IPS-20b (cell line): ENCODE data around the gene PARVG.

ENCODE experiments used
- H3K27ac ChIP-seq: one replicate; pipeline ENCODE4 v1.5.1; 2013; ENCODE audit warnings: low read length
- H3K27me3 ChIP-seq: 2 replicates; pipeline ENCODE4 v1.6.1; 2013; ENCODE audit warnings: mild to moderate bottlenecking, low read length, inconsistent platforms; ENCODE audit not compliant: insufficient read depth
- H3K36me3 ChIP-seq: 2 replicates; pipeline ENCODE4 v1.6.1; 2013; ENCODE audit warnings: low read depth, mild to moderate bottlenecking, inconsistent platforms, low read length, moderate library complexity; ENCODE audit not compliant: insufficient read depth
- H3K4me1 ChIP-seq: 2 replicates; pipeline ENCODE4 v1.6.1; 2013; ENCODE audit warnings: mild to moderate bottlenecking, control low read depth, inconsistent platforms, low read length, moderate library complexity; ENCODE audit not compliant: insufficient read depth
- H3K4me3 ChIP-seq: 2 replicates; pipeline ENCODE4 v1.5.1; 2013; ENCODE audit warnings: mild to moderate bottlenecking, low read length, inconsistent platforms
- H3K9ac ChIP-seq: 2 replicates; pipeline ENCODE4 v1.6.1; 2013; ENCODE audit warnings: low read depth, mild to moderate bottlenecking, inconsistent platforms, low read length, moderate library complexity
- H3K9me3 ChIP-seq: 2 replicates; pipeline ENCODE4 v1.6.1; 2013; ENCODE audit warnings: mild to moderate bottlenecking, low read depth, low read length, inconsistent platforms; ENCODE audit not compliant: insufficient read depth

Gene PARVG

GRCh38 chr22:44191036-44191454 is 10.3 kb downstream of the PARVG start:
- no peaks in the 10 kb centered on the region for H3K9me3 ChIP-seq
- H3K27me3 ChIP-seq, result no peaks in the 10 kb centered on the region; the same call in 1 of the 2 replicates
- H3K36me3 ChIP-seq, result no peaks in the 10 kb centered on the region
- no peaks in the 10 kb centered on the region for H3K4me1 ChIP-seq
- H3K9ac ChIP-seq, result no peak overlapping the region
- no peak overlapping the region for H3K27ac ChIP-seq
- H3K4me3 ChIP-seq, result no peak overlapping the region

- no peak overlapping the region for H3K4me3 ChIP-seq
- H3K27ac ChIP-seq, result no peak overlapping the region
- no peaks in the 10 kb centered on the region for H3K4me1 ChIP-seq
- no peaks in the 10 kb centered on the region for H3K9me3 ChIP-seq
- no peaks in the 10 kb centered on the region; the same call in 1 of the 2 replicates for H3K27me3 ChIP-seq
- no peaks in the 10 kb centered on the region for H3K36me3 ChIP-seq
- H3K9ac ChIP-seq, result no peak overlapping the region
Measured at GRCh38 chr22:44192098-44192815, 11.5 kb downstream of the PARVG start.

- H3K9ac ChIP-seq, result no peak overlapping the region
- no peaks in the 10 kb centered on the region; the same call in 1 of the 2 replicates for H3K27me3 ChIP-seq
- no peaks in the 10 kb centered on the region for H3K4me1 ChIP-seq
- H3K36me3 ChIP-seq, result no peaks in the 10 kb centered on the region
- H3K9me3 ChIP-seq, result no peaks in the 10 kb centered on the region
- no peak overlapping the region for H3K27ac ChIP-seq
- no peak overlapping the region for H3K4me3 ChIP-seq
Measured at GRCh38 chr22:44192816-44193534, 12.2 kb downstream of the PARVG start.

GRCh38 chr22:44193535-44193891 is 12.8 kb downstream of the PARVG start:
- no peak overlapping the region for H3K27ac ChIP-seq
- H3K4me1 ChIP-seq, result no peaks in the 10 kb centered on the region
- no peak overlapping the region for H3K4me3 ChIP-seq

GRCh38 chr22:44194569-44194968 is 13.8 kb downstream of the PARVG start:
- no peaks in the 10 kb centered on the region for H3K36me3 ChIP-seq
- H3K9ac ChIP-seq, result no peak overlapping the region
- H3K4me3 ChIP-seq, result no peak overlapping the region
- H3K27ac ChIP-seq, result no peak overlapping the region
- no peaks in the 10 kb centered on the region for H3K9me3 ChIP-seq
- no peaks in the 10 kb centered on the region; the same call in 1 of the 2 replicates for H3K27me3 ChIP-seq
- H3K4me1 ChIP-seq, result no peaks in the 10 kb centered on the region

More at GRCh38 chr22:44193535-44193891, 12.8 kb downstream of the PARVG start:
- Histone ChIP-seq H3K9ac (no peak overlapping the region), H3K9me3 (no peaks in the 10 kb centered on the region), H3K27me3 (no peaks in the 10 kb centered on the region; the same call in 1 of the 2 replicates), H3K36me3 (no peaks in the 10 kb centered on the region)

- no peaks in the 10 kb centered on the region for H3K36me3 ChIP-seq
- no peaks in the 10 kb centered on the region for H3K4me1 ChIP-seq
- no peak overlapping the region for H3K27ac ChIP-seq
- H3K9me3 ChIP-seq, result no peaks in the 10 kb centered on the region
- no peaks in the 10 kb centered on the region; the same call in 1 of the 2 replicates for H3K27me3 ChIP-seq
- H3K9ac ChIP-seq, result no peak overlapping the region
- H3K4me3 ChIP-seq, result no peak overlapping the region
Measured at GRCh38 chr22:44195189-44195871, 14.6 kb downstream of the PARVG start.

- H3K4me1 ChIP-seq, result no peaks in the 10 kb centered on the region
Measured at GRCh38 chr22:44196241-44196640, 15.5 kb downstream of the PARVG start.

GRCh38 chr22:44196731-44197131 is 16.0 kb downstream of the PARVG start:
- H3K9ac ChIP-seq, result no peak overlapping the region
- H3K4me3 ChIP-seq, result no peak overlapping the region
- no peaks in the 10 kb centered on the region; the same call in 1 of the 2 replicates for H3K27me3 ChIP-seq
- H3K4me1 ChIP-seq, result no peaks in the 10 kb centered on the region
- H3K36me3 ChIP-seq, result no peaks in the 10 kb centered on the region
- H3K9me3 ChIP-seq, result no peaks in the 10 kb centered on the region
- H3K27ac ChIP-seq, result no peak overlapping the region

More at GRCh38 chr22:44196241-44196640, 15.5 kb downstream of the PARVG start:
- Histone ChIP-seq H3K36me3 (no peaks in the 10 kb centered on the region), H3K9ac (no peak overlapping the region), H3K4me3 (no peak overlapping the region), H3K27me3 (no peaks in the 10 kb centered on the region; the same call in 1 of the 2 replicates), H3K27ac (no peak overlapping the region), H3K9me3 (no peaks in the 10 kb centered on the region)

- no peak overlapping the region for H3K4me3 ChIP-seq
- no peaks in the 10 kb centered on the region for H3K9me3 ChIP-seq
- no peaks in the 10 kb centered on the region; the same call in 1 of the 2 replicates for H3K27me3 ChIP-seq
- no peaks in the 10 kb centered on the region for H3K4me1 ChIP-seq
- no peak overlapping the region for H3K27ac ChIP-seq
- H3K9ac ChIP-seq, result no peak overlapping the region
- no peaks in the 10 kb centered on the region for H3K36me3 ChIP-seq
Measured at GRCh38 chr22:44197271-44197670, 16.5 kb downstream of the PARVG start.

- no peaks in the 10 kb centered on the region; the same call in 1 of the 2 replicates for H3K27me3 ChIP-seq
- H3K9me3 ChIP-seq, result no peaks in the 10 kb centered on the region
- H3K9ac ChIP-seq, result no peak overlapping the region
- no peaks in the 10 kb centered on the region for H3K36me3 ChIP-seq
- no peaks in the 10 kb centered on the region for H3K4me1 ChIP-seq
- no peak overlapping the region for H3K4me3 ChIP-seq
- H3K27ac ChIP-seq, result no peak overlapping the region
Measured at GRCh38 chr22:44199164-44199563, 18.4 kb downstream of the PARVG start.

- Histone ChIP-seq H3K9me3 (no peaks in the 10 kb centered on the region), H3K9ac (no peak overlapping the region), H3K27me3 (no peaks in the 10 kb centered on the region), H3K4me3 (no peak overlapping the region), H3K27ac (no peak overlapping the region), H3K36me3 (no peaks in the 10 kb centered on the region), H3K4me1 (no peaks in the 10 kb centered on the region)
Measured at GRCh38 chr22:44199866-44200265, 19.1 kb downstream of the PARVG start.
